Transverse colon (tissue), 4 donors: Measurements from ENCODE around the gene KNSTRN.

Experiments used
- POLR2A ChIP-seq: fragments of 450-650 bp; IDR thresholded peaks from one replicate; pipeline ENCODE4 v1.6.1; 2016; ENCODE audit warnings: antibody characterized with exemption, mild to moderate bottlenecking, moderate library complexity
- POLR2AphosphoS5 ChIP-seq, 3 donors: sonication (generic); formaldehyde crosslinking; IDR thresholded peaks; one replicate each; pipeline ENCODE4 v1.6.1; 2016; ENCODE audit warnings: antibody characterized with exemption in 3 of 3
- TF ChIP-seq, protein P1 (sequence below), 5 experiments: fragments of 200-600 bp in 3 of 5; fragments of 450-650 bp in 2 of 5; sonication (generic) in 3 of 5; IDR thresholded peaks; 1 replicate in 2 of 5; 2 replicates in 3 of 5; pipeline ENCODE4 v1.5.1; 2016 to 2017; ENCODE audit warnings: antibody characterized with exemption in 5 of 5, inconsistent platforms in 3 of 5, mild to moderate bottlenecking in 2 of 5, moderate library complexity in 1 of 5

DNA sequence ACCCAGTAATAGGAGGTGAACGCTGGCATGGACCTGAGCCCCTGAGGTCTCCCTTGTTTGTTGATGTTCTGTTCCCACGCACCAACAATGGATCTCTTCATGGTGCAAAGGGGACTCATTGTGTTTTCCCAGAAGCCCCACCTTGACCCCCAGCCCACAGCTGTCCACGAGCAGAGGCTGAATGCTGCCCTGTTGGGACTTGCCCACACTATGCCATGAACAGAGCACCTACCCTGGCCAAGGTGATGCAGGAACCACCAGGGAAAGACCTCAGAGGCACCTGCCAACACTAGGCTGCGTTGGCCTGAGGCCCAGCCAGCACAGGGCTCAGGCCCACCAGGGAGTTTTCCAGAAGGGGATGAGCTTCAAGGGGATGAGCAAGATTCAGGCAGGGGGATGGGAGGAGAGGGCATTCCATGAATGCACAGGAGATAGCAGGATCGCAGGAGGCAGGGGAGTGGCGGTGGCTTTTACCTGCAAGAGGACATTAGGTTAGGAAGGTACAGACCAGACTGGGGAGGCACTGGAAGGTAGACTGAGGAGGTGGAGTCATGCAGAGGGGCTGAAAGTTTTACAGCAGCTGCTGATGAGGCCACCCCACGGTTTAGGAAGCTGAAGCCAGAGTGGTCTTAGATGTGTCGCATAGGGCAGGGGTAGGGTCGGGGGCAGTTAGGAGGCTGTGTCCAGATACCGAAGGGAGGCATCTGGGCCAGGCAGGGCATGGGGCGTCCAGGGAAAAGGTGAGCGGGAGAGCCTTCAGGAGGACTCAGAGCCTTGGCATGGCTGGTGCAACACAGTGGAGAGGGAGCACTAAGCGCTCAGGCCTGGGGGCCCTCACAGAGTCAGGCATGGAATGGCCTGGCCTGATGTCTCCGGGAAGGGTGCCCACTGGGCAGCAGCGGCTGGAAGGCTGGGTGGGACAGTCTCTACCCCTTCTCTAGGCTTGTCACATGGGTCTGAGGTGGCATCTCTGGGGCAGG is 35.7 kb upstream of the KNSTRN start:
- TF ChIP-seq POLR2AphosphoS5 (IDR thresholded peaks at IDR 0.05) (no peak), POLR2A (no peak)
- TF ChIP-seq, protein P1, sequence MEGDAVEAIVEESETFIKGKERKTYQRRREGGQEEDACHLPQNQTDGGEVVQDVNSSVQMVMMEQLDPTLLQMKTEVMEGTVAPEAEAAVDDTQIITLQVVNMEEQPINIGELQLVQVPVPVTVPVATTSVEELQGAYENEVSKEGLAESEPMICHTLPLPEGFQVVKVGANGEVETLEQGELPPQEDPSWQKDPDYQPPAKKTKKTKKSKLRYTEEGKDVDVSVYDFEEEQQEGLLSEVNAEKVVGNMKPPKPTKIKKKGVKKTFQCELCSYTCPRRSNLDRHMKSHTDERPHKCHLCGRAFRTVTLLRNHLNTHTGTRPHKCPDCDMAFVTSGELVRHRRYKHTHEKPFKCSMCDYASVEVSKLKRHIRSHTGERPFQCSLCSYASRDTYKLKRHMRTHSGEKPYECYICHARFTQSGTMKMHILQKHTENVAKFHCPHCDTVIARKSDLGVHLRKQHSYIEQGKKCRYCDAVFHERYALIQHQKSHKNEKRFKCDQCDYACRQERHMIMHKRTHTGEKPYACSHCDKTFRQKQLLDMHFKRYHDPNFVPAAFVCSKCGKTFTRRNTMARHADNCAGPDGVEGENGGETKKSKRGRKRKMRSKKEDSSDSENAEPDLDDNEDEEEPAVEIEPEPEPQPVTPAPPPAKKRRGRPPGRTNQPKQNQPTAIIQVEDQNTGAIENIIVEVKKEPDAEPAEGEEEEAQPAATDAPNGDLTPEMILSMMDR (IDR thresholded peaks at IDR 0.05) = no peak
